HepG2 (cell line): ENCODE measurements around the gene ZMYM4. TPM values are rescaled to one million over a fixed set of nuclear protein-coding genes. Genes with fewer than 3 reads are reported as not detected.

ENCODE experiments used
- ATF3 ChIP-seq: sonication (generic); formaldehyde crosslinking; IDR thresholded peaks from 2 replicates; pipeline ENCODE4 v1.4.0; 2020; ENCODE audit warnings: missing genetic modification reagents
- ATF4 ChIP-seq, 2 experiments: fragments of 450-650 bp in 1 of 2; sonication (generic) in 1 of 2; formaldehyde crosslinking; IDR thresholded peaks; 2 replicates each; pipeline versions ENCODE4 v1.5.0 to v1.8.0; 2020 to 2022; ENCODE audit warnings: mild to moderate bottlenecking in 1 of 2, missing genetic modification reagents in 1 of 2
- BHLHE40 ChIP-seq: IDR thresholded peaks from 2 replicates; pipeline ENCODE4 v1.6.1; 2011; ENCODE audit warnings: low read length, improper control_type of control experiment
- DPF2 ChIP-seq: sonication (generic); formaldehyde crosslinking; IDR thresholded peaks from 2 replicates; pipeline ENCODE4 v1.4.0; 2020; ENCODE audit warnings: mild to moderate bottlenecking, low read depth, missing genetic modification reagents, borderline replicate concordance
- ELF4 ChIP-seq: sonication (generic); formaldehyde crosslinking; IDR thresholded peaks from 2 replicates; pipeline ENCODE4 v1.5.0; 2020; ENCODE audit warnings: missing genetic modification reagents, mild to moderate bottlenecking, moderate library complexity, borderline replicate concordance
- EP300 ChIP-seq, 3 experiments: sonication (generic) in 1 of 3; formaldehyde crosslinking in 1 of 3; IDR thresholded peaks; 2 replicates each; pipeline versions ENCODE4 v1.5.1 to v1.6.1; 2011 to 2020; ENCODE audit warnings: low read depth in 2 of 3, low read length in 2 of 3, borderline replicate concordance in 1 of 3, improper control_type of control experiment in 1 of 3, mild to moderate bottlenecking in 1 of 3, missing genetic modification reagents in 1 of 3, moderate library complexity in 1 of 3
- GPN1 ChIP-seq: sonication (generic); formaldehyde crosslinking; IDR thresholded peaks from 2 replicates; pipeline ENCODE4 v1.5.1; 2020; ENCODE audit warnings: missing genetic modification reagents, borderline replicate concordance
- HIVEP1 ChIP-seq: sonication (generic); formaldehyde crosslinking; IDR thresholded peaks from 2 replicates; pipeline ENCODE4 v1.4.0; 2020; ENCODE audit warnings: mild to moderate bottlenecking, missing genetic modification reagents
- KAT7 ChIP-seq: IDR thresholded peaks from 2 replicates; pipeline ENCODE4 v1.6.1; 2018; ENCODE audit warnings: borderline replicate concordance, missing compliant biosample characterization
- KDM5B ChIP-seq: sonication (generic); formaldehyde crosslinking; IDR thresholded peaks from 2 replicates; pipeline ENCODE4 v1.4.0; 2020; ENCODE audit warnings: missing genetic modification reagents, mild to moderate bottlenecking, borderline replicate concordance
- KMT2B ChIP-seq: IDR thresholded peaks from 2 replicates; pipeline ENCODE4 v1.6.1; 2016; ENCODE audit warnings: missing genetic modification reagents, missing compliant biosample characterization
- MAF1 ChIP-seq: sonication (generic); formaldehyde crosslinking; IDR thresholded peaks from 2 replicates; pipeline ENCODE4 v1.5.0; 2020; ENCODE audit warnings: missing genetic modification reagents, borderline replicate concordance
- MLX ChIP-seq: IDR thresholded peaks from 2 replicates; pipeline ENCODE4 v1.6.1; 2016
- MNT ChIP-seq: fragments of 450-650 bp; IDR thresholded peaks from 2 replicates; pipeline ENCODE4 v1.6.1; 2016
- MXD4 ChIP-seq: IDR thresholded peaks from 2 replicates; pipeline ENCODE4 v1.6.1; 2016; ENCODE audit warnings: mild to moderate bottlenecking, missing biosample characterization, missing genetic modification reagents
- NR2F1 ChIP-seq, 2 experiments: fragments of 450-650 bp in 1 of 2; formaldehyde crosslinking in 1 of 2; IDR thresholded peaks; 2 replicates each; pipeline versions ENCODE4 v1.5.0 to v1.6.1; 2016 to 2020; ENCODE audit warnings: mild to moderate bottlenecking in 1 of 2, missing compliant biosample characterization in 1 of 2, missing genetic modification reagents in 1 of 2, moderate library complexity in 1 of 2
- NR2F6 ChIP-seq, 2 experiments: IDR thresholded peaks; 2 replicates each; pipeline ENCODE4 v1.6.1; 2016; ENCODE audit warnings: antibody characterized with exemption in 1 of 2, mild to moderate bottlenecking in 1 of 2
- RFXAP ChIP-seq: sonication (generic); formaldehyde crosslinking; IDR thresholded peaks from 2 replicates; pipeline ENCODE4 v1.4.0; 2020; ENCODE audit warnings: missing genetic modification reagents, borderline replicate concordance
- SNAI1 ChIP-seq: sonication (generic); formaldehyde crosslinking; IDR thresholded peaks from 2 replicates; pipeline ENCODE4 v1.5.0; 2020; ENCODE audit warnings: mild to moderate bottlenecking, missing genetic modification reagents, borderline replicate concordance
- SRSF1 ChIP-seq: fragments of 200-400 bp; formaldehyde crosslinking; optimal IDR thresholded peaks from 2 replicates; pipeline ENCODE3; 2017; ENCODE audit warnings: mild to moderate bottlenecking, low read depth, low read length, moderate library complexity
- THAP11 ChIP-seq: IDR thresholded peaks from 2 replicates; pipeline ENCODE4 v1.6.1; 2016; ENCODE audit warnings: missing biosample characterization, missing genetic modification reagents
- ZGPAT ChIP-seq: IDR thresholded peaks from 2 replicates; pipeline ENCODE4 v1.6.1; 2016; ENCODE audit warnings: mild to moderate bottlenecking
- ZNF317 ChIP-seq: sonication (generic); formaldehyde crosslinking; IDR thresholded peaks from 2 replicates; pipeline ENCODE4 v1.5.0; 2020; ENCODE audit warnings: mild to moderate bottlenecking, missing genetic modification reagents
- ZNF503 ChIP-seq: sonication (generic); formaldehyde crosslinking; IDR thresholded peaks from 2 replicates; pipeline ENCODE4 v1.4.0; 2020; ENCODE audit warnings: missing genetic modification reagents
- polyA plus RNA-seq, 8 experiments: library from polyadenylated mRNA; depleted of rRNA in 3 of 8; stranded (reverse) in 7 of 8; unstranded in 1 of 8; fragments of >200 nt; fragmentation: Illumina TruSeq in 4 of 8; extraction: Trizol in 4 of 8; gene quantifications; 2 replicates each; pipeline versions ENCODE4 v1.2.1 to v1.2.3, GENCODE V29; 2011 to 2016; ENCODE audit warnings: low read depth in 4 of 8, missing spikeins in 1 of 8, mixed read lengths in 1 of 8; ENCODE audit not compliant: insufficient read depth in 1 of 8
- total RNA-seq, 5 experiments: library from RNA; depleted of rRNA; stranded (reverse); fragments of >200 nt; fragmentation: Illumina TruSeq; extraction: Trizol; gene quantifications; 2 replicates each; pipeline ENCODE4 v1.2.3, GENCODE V29; 2016; ENCODE audit warnings: low read depth in 1 of 5

ZMYM4 gene
- total and polyA plus RNA-seq, 2 of the 13 experiments (the other 11 are each of a cell fraction or from before 2014, with no cell fraction given), result 13.9 to 37.6 TPM

GRCh38 chr1:35243691-35244090, 24.8 kb upstream of the ZMYM4 start (continued):
- TF ChIP-seq ELF4 (CRISPR knock-in tag), result no peak
- no peak for TF ChIP-seq GPN1
- no peak for TF ChIP-seq KMT2B (CRISPR knock-in tag)
- TF ChIP-seq RFXAP (CRISPR knock-in tag), result no peak
- no peak for TF ChIP-seq ZGPAT (CRISPR knock-in tag)
- TF ChIP-seq MAF1 (CRISPR knock-in tag), result no peak
- TF ChIP-seq BHLHE40, result no peak
- TF ChIP-seq SNAI1 (CRISPR knock-in tag), result no peak
- no peak for TF ChIP-seq SRSF1
- TF ChIP-seq EP300 (IDR thresholded peaks at IDR 0.05; ENCODE audit: low read depth in 2 of 2, low read length in 2 of 2), result no peak
- TF ChIP-seq EP300 (CRISPR knock-in tag; IDR thresholded peaks at IDR 0.05; ENCODE audit: borderline replicate concordance), result no peak
- TF ChIP-seq HIVEP1 (CRISPR knock-in tag), result no peak
- TF ChIP-seq NR2F1 (CRISPR knock-in tag; IDR thresholded peaks at IDR 0.05), result no peak
- no peak for TF ChIP-seq ATF3 (CRISPR knock-in tag)
- TF ChIP-seq KAT7 (CRISPR knock-in tag), result no peak
- 0 out of 2 replicates have a peak, but pooled peaks have one; percentile 17 for TF ChIP-seq ZNF503 (CRISPR knock-in tag)
- TF ChIP-seq MNT, result no peak
- TF ChIP-seq KDM5B, result no peak
- TF ChIP-seq MLX (CRISPR knock-in tag), result no peak
- no peak for TF ChIP-seq MXD4 (CRISPR knock-in tag)
- peak; percentile 91 for TF ChIP-seq ZNF317 (CRISPR knock-in tag)
- no peak for TF ChIP-seq NR2F6 (IDR thresholded peaks at IDR 0.05)
- 0 out of 2 replicates have a peak, but pooled peaks have one; percentile 18 for TF ChIP-seq NR2F6 (CRISPR knock-in tag; IDR thresholded peaks at IDR 0.05)
- TF ChIP-seq THAP11 (CRISPR knock-in tag), result no peak
- TF ChIP-seq DPF2 (CRISPR knock-in tag), result no peak
- no peak for TF ChIP-seq ATF4 (CRISPR knock-in tag; IDR thresholded peaks at IDR 0.05)
